Stimulated activated memory B cell treated with anti-CD40 and anti-IgM and Interleukin-4, amounts not matched to agents 10 μg/mL and 1 μg/mL and 100 μg/mL, for 72 hours (primary cell): ENCODE results near the gene NECAB2.

Experiments used
- ATAC-seq: fragments of 150-1000 bp; cut with Tn5 transposase; 2 replicates; pipeline ENCODE4 v1.10.0; 2021
- H3K27ac Mint-ChIP-seq: one replicate; pipeline ENCODE4 v1.8.0; 2022; ENCODE audit warnings: mild to moderate bottlenecking, mixed read lengths
- H3K27me3 Mint-ChIP-seq: one replicate; pipeline ENCODE4 v1.8.0; 2022; ENCODE audit warnings: mixed read lengths
- H3K36me3 Mint-ChIP-seq: one replicate; pipeline ENCODE4 v1.8.0; 2022; ENCODE audit warnings: mixed read lengths
- H3K4me1 Mint-ChIP-seq: one replicate; pipeline ENCODE4 v1.8.0; 2022; ENCODE audit warnings: mixed read lengths
- H3K4me3 Mint-ChIP-seq: one replicate; pipeline ENCODE4 v1.8.0; 2022; ENCODE audit warnings: mild to moderate bottlenecking, moderate library complexity, mixed read lengths
- H3K9me3 Mint-ChIP-seq: one replicate; pipeline ENCODE4 v1.8.0; 2022; ENCODE audit warnings: mixed read lengths

Gene NECAB2

DNA sequence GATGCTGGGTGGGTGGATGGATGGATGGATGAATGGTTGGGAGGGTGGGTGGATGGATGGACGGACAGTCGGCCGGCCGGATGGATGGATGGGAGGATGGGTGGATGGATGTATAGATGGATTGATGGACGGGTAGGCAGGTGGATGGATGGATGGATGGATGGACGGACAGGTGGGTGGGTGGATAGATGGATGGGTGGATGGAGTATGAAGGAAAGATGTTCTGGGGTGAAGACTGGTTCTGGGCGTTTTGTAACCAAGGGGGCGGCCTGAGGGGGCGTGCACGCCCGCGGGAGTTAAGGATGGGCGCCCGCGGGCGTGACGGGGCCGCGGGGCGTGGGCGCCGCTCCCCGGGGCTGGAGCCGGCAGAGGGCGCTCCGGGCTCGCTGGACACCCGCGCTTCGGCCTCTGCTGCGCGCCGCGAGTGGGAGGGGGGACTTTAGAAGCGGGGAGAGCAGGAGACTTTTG lies at the start of gene NECAB2:
Gene NECAB2 (plus strand): TSS at position 407 of the 468 bp plus-strand sequence. CDS start 405 bp downstream, outside the sequence.
- Mint-ChIP-seq H3K36me3 (no peaks in the 10 kb centered on the region), H3K9me3 (no peaks in the 10 kb centered on the region), H3K4me3 (peak within 1 kb of the TSS; percentile 63), H3K4me1 (peaks cover 7% of the 10 kb centered on the region), H3K27ac (no peak within 1 kb of the TSS), H3K27me3 (peaks cover 39% of the 10 kb centered on the region)
- ATAC-seq, result peak; percentile 13

DNA sequence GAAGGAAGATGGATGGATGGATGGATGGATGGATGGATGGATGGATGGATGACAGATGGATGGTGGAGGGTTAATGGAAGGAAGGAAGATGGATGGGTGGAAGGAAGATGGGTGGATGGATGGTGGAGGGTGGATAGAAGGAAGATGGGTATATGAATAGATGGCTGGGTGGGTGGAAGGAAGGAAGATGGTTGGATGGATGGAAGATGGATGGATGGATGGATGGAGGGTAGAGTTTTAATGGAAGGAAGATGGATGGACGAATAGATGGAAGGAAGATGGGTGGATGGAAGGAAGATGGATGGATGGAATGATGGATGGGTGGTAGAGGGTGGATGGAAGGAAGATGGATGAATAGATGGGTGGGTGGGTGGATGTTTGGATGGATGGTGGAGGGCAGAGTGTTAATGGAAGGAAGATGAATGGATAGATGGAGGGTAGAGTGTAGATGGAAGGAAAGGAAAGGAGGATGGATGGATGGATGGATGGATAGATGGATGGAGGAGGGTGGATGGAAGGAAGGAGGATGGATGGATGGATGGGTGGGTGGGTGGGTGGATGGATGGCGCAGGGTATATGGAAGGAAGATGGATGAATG lies 47.1 kb upstream of the NECAB2 start:
- no peak for ATAC-seq
- peaks cover 64% of the 10 kb centered on the region for H3K36me3 Mint-ChIP-seq
- H3K4me3 Mint-ChIP-seq, result no peak overlapping the region
- H3K9me3 Mint-ChIP-seq, result no peaks in the 10 kb centered on the region
- no peaks in the 10 kb centered on the region for H3K27me3 Mint-ChIP-seq
- H3K27ac Mint-ChIP-seq, result no peak overlapping the region
- H3K4me1 Mint-ChIP-seq, result no peaks in the 10 kb centered on the region

DNA sequence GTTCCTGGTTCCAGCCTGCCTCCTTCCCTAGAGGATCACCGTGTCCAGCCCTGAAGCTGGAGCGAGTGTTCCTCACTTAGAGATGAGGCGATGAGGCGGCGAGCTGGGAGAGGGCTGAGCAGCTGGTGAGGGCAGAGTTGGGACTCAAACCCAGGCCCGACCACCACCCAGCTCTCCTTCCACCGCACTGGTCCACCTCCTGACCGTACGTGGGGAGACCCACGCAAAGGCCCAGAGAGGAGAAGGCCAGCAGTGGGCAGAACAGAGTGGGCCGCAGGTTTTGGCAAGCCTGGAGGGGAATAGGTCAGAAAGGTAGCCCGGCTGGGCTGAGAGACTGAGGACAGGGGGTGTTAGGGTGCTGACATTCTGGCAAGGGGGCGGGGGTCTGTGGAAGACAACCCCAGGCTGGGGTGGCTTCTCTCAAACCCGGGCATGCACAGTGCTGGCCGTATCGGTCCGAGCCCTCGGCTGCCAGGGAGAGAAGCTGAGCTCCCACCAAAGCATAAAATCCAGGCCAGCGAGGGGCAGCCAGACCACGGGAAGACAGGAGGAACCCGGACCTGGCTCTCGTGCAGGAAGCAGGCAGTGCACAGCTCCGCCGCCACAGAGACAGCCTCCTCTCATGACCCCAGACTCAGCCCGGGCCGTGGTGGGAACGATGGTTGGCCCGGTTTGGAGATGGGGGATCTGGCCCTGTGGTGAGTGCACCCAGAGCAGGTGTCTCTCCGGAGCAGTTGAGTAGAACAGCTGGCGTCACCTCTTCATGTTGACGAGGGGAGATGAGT lies 44.3 kb upstream of the NECAB2 start:
- H3K4me1 Mint-ChIP-seq, result peaks cover 6% of the 10 kb centered on the region
- H3K27ac Mint-ChIP-seq, result no peak overlapping the region
- ATAC-seq, result no peak
- H3K9me3 Mint-ChIP-seq, result no peaks in the 10 kb centered on the region
- H3K36me3 Mint-ChIP-seq, result peaks cover 40% of the 10 kb centered on the region
- H3K27me3 Mint-ChIP-seq, result no peaks in the 10 kb centered on the region
- H3K4me3 Mint-ChIP-seq, result no peak overlapping the region

- Mint-ChIP-seq H3K36me3 (peaks cover 31% of the 10 kb centered on the region), H3K9me3 (no peaks in the 10 kb centered on the region), H3K4me1 (peaks cover 6% of the 10 kb centered on the region), H3K4me3 (no peak overlapping the region), H3K27ac (no peak overlapping the region), H3K27me3 (no peaks in the 10 kb centered on the region)
- ATAC-seq, result no peak
These were observed 43.4 kb upstream of the NECAB2 start for GRCh38 chr16:83924686-83925085.

DNA sequence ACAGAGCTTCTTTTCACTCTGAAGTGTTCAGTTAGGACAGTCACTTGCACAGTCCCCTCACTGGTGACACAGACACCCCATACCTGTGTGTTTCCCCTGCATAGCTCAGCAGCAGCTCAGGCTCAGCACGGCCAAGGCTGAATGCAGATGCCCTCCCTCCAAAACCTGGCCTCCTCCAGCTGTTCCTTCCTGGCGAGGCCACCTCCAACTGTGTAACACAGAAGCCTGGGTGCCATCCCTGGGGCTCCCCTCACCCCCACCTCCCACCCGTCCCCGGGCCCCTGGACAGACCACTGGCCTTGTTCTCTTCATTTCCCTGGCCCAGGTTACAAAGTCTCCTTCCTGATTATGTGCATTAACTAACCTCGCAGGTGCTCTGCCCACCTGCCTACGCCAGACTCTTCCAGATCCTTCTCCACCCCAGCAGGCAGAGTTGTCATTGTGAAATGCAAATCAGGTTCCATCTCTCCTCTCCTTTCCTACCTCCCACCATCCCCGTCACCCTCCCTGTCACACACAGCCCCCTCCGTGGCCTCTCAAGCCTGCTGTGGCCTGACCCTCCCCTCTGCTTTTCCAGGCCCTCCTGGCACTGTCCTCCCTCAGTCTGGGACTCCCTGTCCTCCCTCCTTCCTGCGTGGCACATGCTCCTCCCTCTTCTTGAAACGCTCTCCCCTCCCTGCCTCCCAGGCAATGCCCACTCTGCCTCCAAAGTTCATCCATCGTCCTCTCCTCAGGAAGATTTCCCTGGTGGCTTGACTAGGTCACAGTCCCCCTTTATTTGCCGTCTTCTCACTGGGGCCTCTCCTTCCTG lies 42.7 kb upstream of the NECAB2 start:
- no peaks in the 10 kb centered on the region for H3K27me3 Mint-ChIP-seq
- ATAC-seq, result no peak
- H3K36me3 Mint-ChIP-seq, result peaks cover 25% of the 10 kb centered on the region
- H3K9me3 Mint-ChIP-seq, result no peaks in the 10 kb centered on the region
- no peak overlapping the region for H3K4me3 Mint-ChIP-seq
- H3K27ac Mint-ChIP-seq, result no peak overlapping the region
- H3K4me1 Mint-ChIP-seq, result peaks cover 6% of the 10 kb centered on the region

GRCh38 chr16:83925957-83926725 lies 41.9 kb upstream of the NECAB2 start:
- Mint-ChIP-seq H3K27ac (no peak overlapping the region), H3K4me3 (no peak overlapping the region), H3K36me3 (peaks cover 16% of the 10 kb centered on the region), H3K9me3 (no peaks in the 10 kb centered on the region), H3K4me1 (peaks cover 6% of the 10 kb centered on the region), H3K27me3 (no peaks in the 10 kb centered on the region)
- ATAC-seq, result no peak

DNA sequence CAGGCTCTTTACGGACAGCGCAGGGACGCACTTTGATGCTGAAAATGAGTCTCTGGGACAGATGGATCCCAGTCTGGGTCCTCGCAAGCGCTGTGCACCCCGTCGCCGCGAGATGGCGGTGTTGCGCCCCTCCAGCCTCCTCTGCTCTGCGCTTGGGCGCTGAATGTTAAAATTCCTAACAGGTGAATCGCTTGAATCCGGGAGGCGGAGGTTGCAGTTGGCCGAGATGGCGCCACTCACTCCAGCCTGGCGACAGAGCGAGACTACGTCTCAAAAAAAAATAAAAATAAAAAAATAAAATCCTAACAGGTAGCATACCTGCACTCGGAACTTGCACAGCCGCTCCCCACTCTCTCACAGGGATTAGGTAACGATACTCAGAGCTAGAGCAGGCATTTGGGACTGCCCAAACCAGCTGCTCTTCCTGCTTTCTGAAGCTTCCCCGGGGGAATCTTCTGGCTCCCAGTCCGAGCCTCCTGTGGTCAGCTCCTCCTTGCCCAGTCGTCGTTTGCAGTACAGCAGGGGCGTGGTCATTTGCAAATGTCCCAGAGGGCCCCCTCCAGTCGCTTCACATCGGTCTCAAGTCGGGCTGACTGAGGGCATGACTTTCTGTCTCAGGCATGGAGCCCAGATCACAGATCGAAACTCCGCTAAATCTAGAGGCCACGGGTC lies 41.2 kb upstream of the NECAB2 start:
- H3K27me3 Mint-ChIP-seq, result no peaks in the 10 kb centered on the region
- H3K36me3 Mint-ChIP-seq, result peaks cover 13% of the 10 kb centered on the region
- H3K27ac Mint-ChIP-seq, result no peak overlapping the region

GRCh38 chr16:83928341-83929055 lies 39.5 kb upstream of the NECAB2 start:
- Mint-ChIP-seq H3K4me3 (no peak overlapping the region), H3K9me3 (no peaks in the 10 kb centered on the region), H3K36me3 (peaks cover 13% of the 10 kb centered on the region), H3K27me3 (no peaks in the 10 kb centered on the region), H3K4me1 (peaks cover 6% of the 10 kb centered on the region), H3K27ac (no peak overlapping the region)
- ATAC-seq, result no peak

More for the DNA sequence above, 41.2 kb upstream of the NECAB2 start:
- Mint-ChIP-seq H3K9me3 (no peaks in the 10 kb centered on the region), H3K4me3 (no peak overlapping the region), H3K4me1 (peaks cover 6% of the 10 kb centered on the region)
- ATAC-seq, result peak; percentile 62

- Mint-ChIP-seq H3K27ac (no peak overlapping the region), H3K4me3 (no peak overlapping the region), H3K9me3 (no peaks in the 10 kb centered on the region), H3K27me3 (peaks cover 11% of the 10 kb centered on the region), H3K4me1 (peaks cover 6% of the 10 kb centered on the region), H3K36me3 (peaks cover 7% of the 10 kb centered on the region)
- no peak for ATAC-seq
These were observed 38.1 kb upstream of the NECAB2 start for GRCh38 chr16:83929811-83930555.

GRCh38 chr16:83930730-83931500 lies 37.1 kb upstream of the NECAB2 start:
- Mint-ChIP-seq H3K27ac (no peak overlapping the region), H3K27me3 (peaks cover 17% of the 10 kb centered on the region), H3K4me1 (peaks cover 6% of the 10 kb centered on the region), H3K36me3 (no peaks in the 10 kb centered on the region), H3K9me3 (no peaks in the 10 kb centered on the region), H3K4me3 (no peak overlapping the region)
- ATAC-seq, result peak; percentile 7

GRCh38 chr16:83931556-83931955 lies 36.5 kb upstream of the NECAB2 start:
- Mint-ChIP-seq H3K9me3 (no peaks in the 10 kb centered on the region), H3K36me3 (peaks cover 2% of the 10 kb centered on the region), H3K27ac (no peak overlapping the region), H3K4me3 (no peak overlapping the region), H3K27me3 (peaks cover 21% of the 10 kb centered on the region), H3K4me1 (peaks cover 2% of the 10 kb centered on the region)
- no peak for ATAC-seq

GRCh38 chr16:83932304-83932703 lies 35.7 kb upstream of the NECAB2 start:
- H3K4me1 Mint-ChIP-seq, result no peaks in the 10 kb centered on the region
- H3K36me3 Mint-ChIP-seq, result peaks cover 10% of the 10 kb centered on the region
- H3K9me3 Mint-ChIP-seq, result no peaks in the 10 kb centered on the region
- H3K27me3 Mint-ChIP-seq, result peaks cover 28% of the 10 kb centered on the region
- no peak overlapping the region for H3K27ac Mint-ChIP-seq
- no peak overlapping the region for H3K4me3 Mint-ChIP-seq
- no peak for ATAC-seq
